G401 (cell line): ENCODE measurements around the gene CYP1B1. TPM values are rescaled to one million over a fixed set of nuclear protein-coding genes. Genes with fewer than 3 reads are reported as not detected.

Experiments used
- DNase-seq: peaks from one replicate; pipeline ENCODE4 v3.0.0-alpha.2; 2015; ENCODE audit warnings: low spot score
- in situ Hi-C: cut with HindIII; loops from 2 replicates; pipeline ENCODE4 v1.10.0; 2016; ENCODE audit warnings: low sequenced_read_pairs, mixed read lengths
- total RNA-seq: library from RNA; depleted of rRNA; stranded (reverse); fragments of >200 nt; shearing (Covaris generic); gene quantifications from 2 replicates; pipeline ENCODE4 v1.2.3, GENCODE V29; 2014

The CYP1B1 gene
- total RNA-seq, 1 experiment from 2014 or later = not detected

- no peak for DNase-seq
- in situ Hi-C loops = no loop called here
These were observed 3.4 kb upstream of the CYP1B1 start for GRCh38 chr2:38079116-38080052.

GRCh38 chr2:38077431-38077769 lies 1.4 kb upstream of the CYP1B1 start:
- in situ Hi-C loops = no loop called here
- DNase-seq = no peak

GRCh38 chr2:38076710-38077430 lies 919 bp upstream of the CYP1B1 start:
- in situ Hi-C loops = no loop called here
- DNase-seq = no peak

- in situ Hi-C loops = no loop called here
- DNase-seq = no peak
These were observed 280 bp upstream of the CYP1B1 start for GRCh38 chr2:38076152-38076709.

GRCh38 chr2:38074764-38075506 lies 1.0 kb downstream of the CYP1B1 start:
- no peak for DNase-seq

GRCh38 chr2:38074058-38074763 lies 1.7 kb downstream of the CYP1B1 start:
- DNase-seq = no peak
- in situ Hi-C loops = no loop called here

More at GRCh38 chr2:38074764-38075506, 1.0 kb downstream of the CYP1B1 start:
- in situ Hi-C loops = no loop called here

GRCh38 chr2:38073211-38074057 lies 2.5 kb downstream of the CYP1B1 start:
- DNase-seq = no peak
- in situ Hi-C loops = no loop called here

- DNase-seq = no peak
- in situ Hi-C loops = no loop called here
These were observed 5.5 kb downstream of the CYP1B1 start for GRCh38 chr2:38070438-38070837.

- no peak for DNase-seq
- in situ Hi-C loops = no loop called here
These were observed 7.7 kb downstream of the CYP1B1 start for GRCh38 chr2:38068234-38068633.

- in situ Hi-C loops = no loop called here
- DNase-seq = no peak
These were observed 9.4 kb downstream of the CYP1B1 start for GRCh38 chr2:38066421-38067115.

GRCh38 chr2:38065502-38066135 lies 10.3 kb downstream of the CYP1B1 start:
- in situ Hi-C loops = no loop called here
- DNase-seq = no peak

- in situ Hi-C loops = no loop called here
These were observed 11.0 kb downstream of the CYP1B1 start for GRCh38 chr2:38064801-38065501.

GRCh38 chr2:38060236-38061018 lies 15.5 kb downstream of the CYP1B1 start:
- no peak for DNase-seq
- in situ Hi-C loops = no loop called here

More at GRCh38 chr2:38064801-38065501, 11.0 kb downstream of the CYP1B1 start:
- no peak for DNase-seq

GRCh38 chr2:38057651-38058410 lies 18.1 kb downstream of the CYP1B1 start:
- in situ Hi-C loops = no loop called here

GRCh38 chr2:38056216-38056615 lies 19.7 kb downstream of the CYP1B1 start:
- DNase-seq = no peak
- in situ Hi-C loops = no loop called here

More at GRCh38 chr2:38057651-38058410, 18.1 kb downstream of the CYP1B1 start:
- no peak for DNase-seq
